ENCODE results near the gene ARHGAP26. TPM values are rescaled to one million over a fixed set of nuclear protein-coding genes. Genes with fewer than 3 reads are reported as not detected.
A peak's percentile ranks its signal among the peaks of the same experiment; 100 is the strongest.

Gene ARHGAP26
- total RNA-seq, 1 experiment from 2014 or later: 5.5 TPM

DNA sequence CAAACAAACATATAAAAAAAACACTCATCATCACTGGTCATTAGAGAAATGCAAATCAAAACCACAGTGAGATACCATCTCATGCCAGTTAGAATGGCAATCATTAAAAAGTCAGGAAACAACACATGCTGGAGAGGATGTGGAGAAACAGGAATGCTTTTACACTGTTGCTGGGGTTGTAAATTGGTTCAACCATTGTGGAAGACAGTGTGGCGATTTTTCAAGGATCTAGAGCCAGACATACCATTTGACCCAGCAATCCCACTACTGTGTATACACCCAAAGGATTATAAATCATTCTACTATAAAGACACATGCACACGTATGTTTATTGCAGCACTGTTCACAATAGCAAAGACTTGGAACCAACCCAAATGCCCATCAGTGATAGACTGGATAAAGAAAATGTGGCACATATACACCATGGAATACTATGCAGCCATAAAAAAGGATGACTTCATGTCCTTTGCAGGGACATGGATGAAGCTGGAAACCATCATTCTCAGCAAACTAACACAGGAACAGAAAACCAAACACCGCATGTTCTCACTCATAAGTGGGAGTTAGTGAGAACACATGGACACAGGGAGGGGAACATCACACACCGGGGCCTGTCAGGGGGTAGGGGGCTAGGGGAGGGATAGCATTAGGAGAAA, 433.3 kb downstream of the ARHGAP26 start:
- DNase-seq (ENCODE audit: low read depth): peak; percentile 70

DNA sequence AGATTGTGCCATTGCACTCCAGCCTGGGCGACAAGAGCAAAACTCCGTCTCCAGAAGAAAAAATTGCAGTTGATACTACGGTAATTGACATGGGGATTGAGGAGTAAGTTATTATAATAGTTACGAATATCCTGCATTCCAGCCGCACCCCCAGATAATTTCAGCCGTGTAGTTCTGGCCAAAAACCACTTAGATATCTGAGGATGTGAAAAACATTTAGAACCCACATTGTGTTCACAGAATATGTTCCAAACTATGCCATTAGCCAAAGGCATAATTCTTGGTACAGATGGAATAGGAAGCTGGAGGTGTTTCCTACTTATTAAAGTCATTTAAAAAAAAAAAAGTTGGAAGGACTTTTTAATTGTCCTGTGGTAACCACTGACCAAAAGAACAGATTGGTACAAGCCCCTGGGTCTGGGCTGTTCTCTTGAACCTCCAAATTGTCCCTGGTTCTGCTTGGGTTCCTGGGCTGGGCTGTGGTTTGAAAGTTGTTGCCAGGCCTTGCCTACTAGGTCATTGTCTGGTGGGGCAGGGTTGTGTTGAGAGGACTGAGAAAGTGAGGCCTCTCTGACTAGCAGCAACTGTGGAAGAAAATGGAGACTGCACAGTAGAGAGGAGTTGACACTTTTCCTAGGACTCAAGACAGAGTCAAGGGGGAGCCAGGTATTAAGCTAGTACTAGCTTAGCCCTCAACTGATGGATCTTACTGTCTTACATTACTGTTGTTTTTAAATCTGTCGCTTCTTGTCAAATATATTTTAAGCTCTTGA, 434.5 kb downstream of the ARHGAP26 start:
- DNase-seq (ENCODE audit: low read depth): peak; percentile 47

DNA sequence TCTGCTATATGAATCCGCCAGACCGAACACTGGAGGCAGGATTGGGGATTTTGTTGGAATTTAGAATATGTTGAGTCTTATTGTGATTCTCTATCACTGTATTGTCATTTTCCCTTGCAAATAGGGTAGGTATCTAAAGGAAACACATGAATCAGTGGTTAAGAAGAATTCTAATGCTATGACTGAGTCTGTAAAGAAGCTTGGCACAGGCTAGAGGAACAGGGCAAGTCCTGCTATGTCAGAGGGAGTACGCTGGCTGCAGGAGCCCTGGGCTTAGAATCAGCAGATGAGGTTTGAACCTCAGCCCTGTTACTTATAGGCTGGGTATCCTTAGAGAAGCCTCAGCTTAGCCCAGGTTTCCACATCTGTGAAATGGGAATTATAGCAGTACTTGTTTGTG, 435.2 kb downstream of the ARHGAP26 start:
- DNase-seq (ENCODE audit: low read depth): peak; percentile 92

DNA sequence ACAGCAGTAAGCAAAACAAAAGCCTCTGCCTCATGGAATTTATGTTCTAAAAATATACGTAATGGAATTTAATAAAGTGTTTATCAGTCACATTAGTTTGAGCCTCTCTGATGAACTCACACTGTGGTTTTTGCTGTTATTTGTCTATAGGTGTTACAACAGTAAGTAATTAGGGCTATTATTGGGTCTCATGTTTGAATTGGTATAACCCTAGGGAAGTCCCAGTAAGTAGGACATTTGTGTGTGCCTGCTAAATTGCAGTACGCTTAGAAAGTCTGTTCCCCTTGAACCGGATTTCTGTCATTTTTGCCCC, 435.7 kb downstream of the ARHGAP26 start:
- DNase-seq (ENCODE audit: low read depth): no peak

DNA sequence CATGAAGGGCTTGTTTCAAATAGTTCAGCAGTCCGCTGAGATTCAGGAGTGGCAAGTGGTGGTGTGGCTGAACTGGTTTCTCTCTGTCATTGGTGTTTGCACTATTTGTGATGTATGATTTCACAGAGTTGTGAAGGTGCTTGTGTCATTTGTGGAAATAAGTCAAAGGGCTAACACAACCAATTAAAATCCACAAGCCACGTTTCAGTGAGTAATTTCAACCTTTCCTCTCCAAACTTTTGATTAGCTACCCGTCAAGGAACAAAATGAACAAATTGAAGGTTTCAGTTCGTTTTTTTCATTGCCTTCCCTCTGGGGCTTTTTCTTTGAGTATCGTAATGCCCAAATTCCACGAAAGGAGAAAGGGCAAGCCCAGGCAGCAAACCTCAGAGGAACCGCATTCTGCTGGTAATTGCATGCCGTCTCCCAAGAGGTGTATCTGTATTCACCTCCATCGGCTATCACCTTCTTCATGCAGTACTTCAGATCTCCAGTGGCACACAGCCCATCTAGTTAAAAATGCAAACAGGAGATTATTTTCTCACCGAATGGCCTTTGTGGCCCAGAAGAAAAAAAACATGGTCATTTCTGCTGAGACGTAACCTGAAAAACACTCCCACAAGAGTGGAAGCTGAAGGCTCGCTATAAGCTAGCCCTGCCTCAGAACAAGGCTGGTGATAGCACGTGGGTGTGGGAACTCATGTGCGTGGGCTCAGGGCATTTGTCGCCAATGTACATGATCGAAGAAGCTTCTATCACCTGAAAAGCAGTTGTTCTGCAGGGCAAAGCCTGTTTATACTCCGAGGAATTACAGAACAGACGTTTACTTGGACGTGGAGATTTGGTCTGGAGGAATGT, 436.2 kb downstream of the ARHGAP26 start:
- DNase-seq (ENCODE audit: low read depth): no peak

DNA sequence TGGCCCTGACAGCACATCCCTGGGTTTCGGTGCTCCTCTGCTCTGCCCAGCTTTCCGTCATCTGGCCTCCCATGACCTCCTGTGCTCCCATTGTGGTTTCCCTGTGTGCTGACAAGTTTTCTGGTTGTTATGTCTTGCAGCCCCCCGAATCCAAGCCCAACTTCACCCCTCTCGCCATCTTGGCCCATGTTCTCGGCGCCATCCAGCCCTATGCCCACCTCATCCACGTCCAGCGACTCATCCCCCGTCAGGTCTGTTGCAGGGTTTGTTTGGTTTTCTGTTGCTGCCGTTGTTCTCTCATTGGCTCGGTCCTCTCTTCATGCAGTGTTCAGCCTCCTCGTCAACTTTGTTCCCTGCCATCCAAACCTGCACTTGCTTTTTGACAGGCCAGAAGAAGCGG, 436.9 kb downstream of the ARHGAP26 start:
- DNase-seq (ENCODE audit: low read depth): no peak

DNA sequence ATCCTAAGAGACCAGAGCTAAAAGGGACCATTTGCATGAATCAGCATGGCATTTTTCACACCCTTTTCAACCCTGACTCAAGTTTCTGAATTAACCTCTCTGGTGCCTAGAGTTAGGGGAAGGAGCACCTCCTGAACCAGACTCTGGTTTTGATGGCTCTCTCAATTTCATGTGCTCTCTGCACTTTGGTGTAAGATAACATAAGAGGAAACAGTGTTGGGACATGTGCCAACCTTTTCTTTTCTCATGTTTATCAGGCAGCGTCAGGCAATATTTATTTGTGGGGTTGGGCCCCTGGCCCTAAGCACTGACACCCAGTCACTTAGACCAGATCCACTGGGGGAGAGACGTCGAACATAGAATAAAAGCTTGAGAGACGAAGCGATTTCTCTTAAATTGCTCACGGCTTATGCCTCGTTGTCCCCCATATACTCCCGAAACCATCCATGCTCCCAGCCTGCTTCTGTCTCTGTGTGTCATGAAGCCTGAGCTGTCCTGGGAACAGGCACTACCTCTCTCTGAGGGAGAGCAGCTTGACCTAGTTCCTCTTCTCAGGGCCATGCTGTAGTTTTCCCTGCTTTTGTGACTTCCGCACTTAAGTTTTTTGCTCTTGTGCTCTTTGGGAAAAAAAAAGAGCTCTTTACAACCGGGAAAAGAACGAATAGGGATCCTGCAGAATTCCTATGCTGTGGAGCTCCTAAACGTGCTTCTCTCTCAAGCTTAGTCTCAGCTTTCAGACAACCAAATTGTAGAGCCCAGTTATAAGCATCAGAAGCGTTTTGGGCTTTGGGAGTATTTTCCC, 437.6 kb downstream of the ARHGAP26 start:
- DNase-seq (ENCODE audit: low read depth): no peak

DNA sequence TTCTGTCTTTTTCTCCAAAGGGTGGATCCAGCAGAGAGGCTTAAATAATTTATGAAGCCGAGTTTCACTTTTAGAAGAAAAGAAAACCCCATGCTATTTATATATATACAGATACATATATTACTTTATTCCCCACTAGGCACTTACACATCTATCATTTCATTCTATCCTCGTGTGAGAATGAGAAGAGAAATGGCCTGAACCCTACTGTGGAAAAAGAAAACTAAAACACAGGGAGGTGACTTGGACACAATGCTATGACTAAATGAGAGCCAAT, 438.1 kb downstream of the ARHGAP26 start:
- no peak for DNase-seq (ENCODE audit: low read depth)

DNA sequence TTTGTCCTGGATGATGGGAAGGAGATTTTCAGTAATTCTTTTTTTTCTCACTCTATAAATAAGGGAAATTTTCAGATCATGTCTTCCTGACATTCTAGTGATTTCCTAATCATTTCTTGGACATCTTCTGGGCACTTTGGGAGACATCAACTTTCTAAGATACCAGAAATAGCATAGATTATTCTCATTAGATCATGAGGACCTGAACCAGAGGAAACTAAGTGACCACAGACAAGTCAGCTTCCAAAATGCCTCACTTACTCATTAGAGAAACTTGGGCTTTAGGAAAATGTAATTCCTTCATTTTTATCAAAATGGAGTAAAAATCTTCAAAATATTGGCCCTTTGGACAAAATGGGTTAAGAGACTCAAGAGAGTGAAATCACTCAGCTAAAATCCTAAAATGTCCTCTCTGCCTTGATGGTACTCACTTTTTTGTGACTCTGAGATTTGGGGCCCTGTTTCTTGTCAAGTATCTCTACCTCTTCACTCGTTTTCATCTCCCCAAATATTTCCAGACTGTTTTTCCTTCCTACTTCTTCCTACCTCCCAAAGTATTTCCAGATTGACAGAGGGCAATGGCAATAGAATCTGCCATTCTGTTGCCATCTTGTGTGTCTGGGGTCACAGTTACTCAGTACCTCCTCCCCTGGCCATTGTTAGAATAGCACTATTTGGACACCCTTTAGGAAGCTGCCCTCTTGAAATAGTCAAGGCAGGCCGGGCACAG, 438.8 kb downstream of the ARHGAP26 start:
- no peak for DNase-seq (ENCODE audit: low read depth)

DNA sequence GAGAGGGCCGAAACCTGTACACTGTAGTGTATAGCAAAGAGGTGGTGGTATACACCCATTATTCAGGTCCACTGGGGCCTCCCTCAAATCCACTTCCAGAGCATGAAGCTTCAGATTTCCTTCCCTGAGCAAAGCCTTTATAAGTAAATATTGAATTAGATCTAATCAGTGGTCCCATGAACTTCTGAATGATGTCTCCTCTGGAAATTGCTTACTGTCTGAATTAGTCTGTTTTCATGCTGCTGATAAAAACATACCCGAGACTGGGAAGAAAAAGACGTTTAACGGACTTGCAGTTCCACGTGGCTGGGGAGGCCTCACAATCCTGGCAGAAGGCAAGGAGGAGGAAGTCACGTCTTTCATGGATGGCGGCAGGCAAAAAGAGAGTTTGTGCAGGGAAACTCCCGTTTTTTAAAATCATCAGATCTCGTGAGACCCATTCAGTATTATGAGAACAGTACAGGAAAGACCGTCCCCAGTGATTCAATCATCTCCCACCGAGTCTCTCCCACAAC, 439.8 kb downstream of the ARHGAP26 start:
- DNase-seq (ENCODE audit: low read depth): no peak

DNA sequence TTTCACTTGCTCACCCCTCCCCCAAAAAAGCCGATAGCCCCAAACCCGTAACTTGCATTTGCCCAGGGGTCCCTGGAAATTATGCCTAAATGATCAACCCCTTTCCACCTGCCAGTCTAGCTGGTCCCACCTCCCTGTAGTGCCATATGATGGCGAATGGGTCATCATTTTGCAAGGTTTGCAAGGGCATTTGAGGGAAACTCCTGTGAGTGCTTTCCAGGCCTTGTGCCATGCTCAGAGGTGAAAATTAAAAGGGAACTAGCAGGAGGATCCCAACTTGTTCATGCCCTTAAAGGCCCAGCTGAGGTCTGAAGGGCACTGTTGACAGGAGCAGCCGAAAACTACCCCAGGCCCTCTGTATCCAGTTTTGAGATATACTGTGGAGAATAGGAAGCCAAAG, 440.4 kb downstream of the ARHGAP26 start:
- no peak for DNase-seq (ENCODE audit: low read depth)

DNA sequence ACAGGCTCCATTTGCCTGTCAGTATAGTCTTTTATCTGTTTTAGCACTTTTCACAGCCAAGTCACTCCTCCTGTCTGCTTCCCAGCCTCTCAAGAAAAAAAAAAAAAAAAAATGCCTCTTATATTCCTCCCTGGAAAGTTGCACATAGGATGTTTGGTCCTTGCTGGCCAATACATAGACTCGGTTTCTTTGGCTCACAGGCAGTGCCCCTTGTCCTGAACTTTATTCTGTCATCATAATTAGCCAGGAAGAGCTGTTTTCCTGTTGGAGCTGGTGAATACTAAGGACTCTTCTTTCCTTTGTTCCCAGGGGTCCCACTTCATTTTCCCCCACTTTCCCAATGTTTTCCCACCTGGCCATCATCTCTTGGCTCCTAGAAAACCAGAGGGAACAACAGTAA, 442.1 kb downstream of the ARHGAP26 start:
- no peak for DNase-seq (ENCODE audit: low read depth)

DNA sequence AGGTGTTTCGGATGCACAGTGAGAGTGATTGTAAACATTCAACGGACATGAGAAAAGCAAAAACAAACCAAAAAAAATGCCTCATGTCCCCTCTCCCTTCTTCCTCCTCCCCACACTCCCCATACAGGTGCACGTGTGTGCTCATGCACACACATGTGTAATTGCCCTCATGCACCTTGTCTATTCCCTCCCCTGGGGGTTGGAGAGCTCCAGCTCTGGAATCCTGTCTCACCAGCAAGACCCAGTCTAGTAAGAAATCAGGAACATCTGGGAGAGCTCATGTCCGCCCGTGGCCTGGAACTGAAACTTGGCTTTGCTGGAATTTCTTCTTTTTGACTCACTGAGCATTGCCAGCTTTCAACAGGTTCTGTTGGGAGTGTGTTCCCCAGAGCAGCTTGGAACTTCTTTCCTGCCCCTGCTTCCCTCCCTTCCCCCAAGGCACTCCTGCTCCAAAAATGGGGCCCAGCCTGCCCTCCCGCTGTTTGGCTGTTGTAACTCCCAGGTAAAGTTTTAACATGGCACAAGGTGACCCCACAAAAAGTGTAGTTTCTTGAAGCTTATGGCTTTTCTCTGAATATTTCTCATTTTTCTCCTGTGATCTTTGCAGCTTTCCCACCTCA, 443.2 kb downstream of the ARHGAP26 start:
- no peak for DNase-seq (ENCODE audit: low read depth)

DNA sequence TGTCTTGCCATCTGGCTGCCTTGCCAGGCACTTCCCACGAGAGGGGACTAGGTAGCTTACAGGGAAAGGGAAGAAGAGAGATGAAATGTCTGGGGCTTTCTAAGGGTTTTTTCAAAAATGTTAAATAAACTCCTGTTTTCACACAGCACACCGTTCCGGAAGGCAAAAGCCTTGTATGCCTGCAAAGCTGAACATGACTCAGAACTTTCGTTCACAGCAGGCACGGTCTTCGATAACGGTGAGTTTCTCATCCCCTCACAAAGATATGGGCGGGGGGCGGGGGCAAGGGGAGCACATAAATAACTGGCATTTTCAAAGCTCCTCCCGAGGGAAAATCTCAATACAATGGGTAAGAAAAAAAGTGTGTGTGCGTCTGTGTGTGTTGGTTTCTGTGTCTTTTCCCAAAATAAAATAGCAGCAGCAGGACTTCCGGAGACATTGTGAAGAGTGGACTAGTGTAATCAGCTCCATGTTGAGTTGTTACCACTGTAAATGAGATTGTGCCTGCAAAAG, 443.7 kb downstream of the ARHGAP26 start:
- no peak for DNase-seq (ENCODE audit: low read depth)

DNA sequence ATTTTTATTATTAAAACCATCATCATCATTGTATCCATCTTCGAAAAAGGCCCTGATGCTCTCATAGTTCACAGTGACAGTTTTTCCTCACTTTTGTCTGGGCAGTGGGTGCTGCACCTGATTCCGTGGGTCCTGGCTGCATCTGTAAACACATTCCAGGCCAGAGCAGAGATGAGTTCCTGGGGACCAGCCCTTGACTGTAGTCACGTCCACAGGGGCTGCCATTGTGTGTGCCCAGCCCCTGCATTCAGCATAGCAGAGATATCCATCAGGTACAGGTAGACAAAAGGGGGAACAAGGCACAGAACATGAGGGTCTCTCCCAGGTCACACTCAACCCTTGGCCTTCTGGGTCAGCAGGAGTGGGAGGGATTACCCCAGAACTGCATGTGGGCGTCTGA, 444.3 kb downstream of the ARHGAP26 start:
- no peak for DNase-seq (ENCODE audit: low read depth)

DNA sequence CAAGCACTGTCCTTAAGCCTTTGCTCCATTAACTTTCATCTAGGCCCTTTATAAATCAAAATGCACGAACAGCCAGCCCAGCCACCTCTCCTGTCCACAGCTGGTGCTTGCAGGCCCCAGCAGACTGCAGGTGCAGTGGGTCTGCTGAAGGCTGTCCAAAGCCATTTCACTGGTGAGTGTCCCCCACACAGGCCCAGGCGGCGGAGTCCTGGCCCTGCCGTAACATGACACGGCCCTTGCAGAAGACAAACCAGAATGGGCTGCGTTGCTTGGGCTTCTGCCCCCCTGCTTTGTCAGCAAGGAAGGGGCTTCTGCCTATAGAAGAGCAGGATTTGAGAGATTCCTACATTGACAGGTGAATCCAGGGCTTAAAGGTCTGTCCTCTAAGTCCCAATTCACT, 444.7 kb downstream of the ARHGAP26 start:
- DNase-seq (ENCODE audit: low read depth): no peak

DNA sequence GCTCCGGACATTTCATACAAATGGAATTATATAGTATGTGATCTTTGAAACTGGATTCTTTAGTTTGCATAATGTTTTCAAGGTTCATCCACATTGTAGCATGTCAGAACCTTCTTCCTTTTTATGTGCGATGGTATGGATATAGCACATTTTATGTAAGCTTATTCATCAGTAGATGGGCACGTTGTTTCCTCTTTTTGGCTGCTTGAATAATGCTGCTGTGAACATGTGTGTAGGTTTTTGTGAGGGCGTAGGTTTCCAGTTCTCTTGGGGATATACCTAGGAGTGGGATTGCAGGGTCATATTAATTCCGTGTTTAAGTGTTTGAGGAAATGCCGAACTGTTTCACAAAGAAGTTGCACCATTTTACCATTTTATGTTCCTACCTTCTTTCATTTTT, 445.5 kb downstream of the ARHGAP26 start:
- DNase-seq (ENCODE audit: low read depth): no peak

DNA sequence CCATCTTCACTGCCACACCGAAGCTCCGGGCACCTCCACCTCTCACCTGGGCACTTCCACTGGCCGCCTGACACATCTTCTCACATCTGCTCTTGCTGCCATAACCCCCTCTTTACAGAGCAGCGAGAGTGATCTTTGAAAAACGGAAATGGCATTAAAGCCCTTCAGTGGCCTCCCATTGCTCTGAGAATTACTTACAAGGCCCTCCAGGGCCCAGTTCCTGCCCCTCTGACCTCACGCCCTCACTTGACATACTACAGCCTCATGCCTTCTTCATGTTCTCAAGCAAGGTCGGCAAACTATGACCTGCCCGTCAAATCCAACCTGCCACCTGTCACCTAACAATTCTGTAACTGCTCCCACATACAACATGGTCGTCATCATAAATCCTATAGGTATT, 446.0 kb downstream of the ARHGAP26 start:
- no peak for DNase-seq (ENCODE audit: low read depth)

DNA sequence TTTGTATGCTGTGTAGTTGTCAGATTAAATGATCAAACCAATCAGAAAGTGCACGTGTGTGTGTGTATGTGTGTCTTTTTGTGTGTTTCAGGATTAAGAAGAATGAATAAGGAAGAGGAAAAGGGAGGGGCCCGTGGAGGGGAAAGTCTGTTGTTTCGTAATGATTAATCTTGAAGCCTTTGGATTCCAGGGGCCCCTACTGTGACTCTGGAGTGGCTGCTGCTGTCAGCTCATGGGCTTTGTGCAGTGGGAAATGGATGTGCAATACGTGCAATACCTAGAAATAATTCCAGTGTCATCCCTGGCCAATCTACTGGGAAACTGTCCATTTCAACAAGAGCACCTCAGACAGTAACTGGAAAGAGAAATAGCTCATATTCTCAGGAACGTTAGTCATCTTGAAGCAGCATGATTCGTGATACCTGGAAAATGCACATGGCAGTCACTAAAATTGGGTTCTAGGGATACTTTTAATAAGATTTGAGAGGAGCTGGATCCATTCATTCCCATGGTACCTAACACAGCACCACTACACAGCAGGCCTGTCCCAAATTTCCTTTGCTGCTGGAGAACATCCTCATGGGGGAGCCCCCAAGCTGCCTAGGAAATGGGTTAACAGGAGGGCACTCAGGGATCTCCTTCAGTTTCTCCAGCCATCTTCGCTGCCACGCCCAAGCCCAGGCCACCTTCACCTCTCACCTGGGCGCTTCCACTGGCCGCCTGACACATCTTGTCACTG, 447.1 kb downstream of the ARHGAP26 start:
- no peak for DNase-seq (ENCODE audit: low read depth)

DNA sequence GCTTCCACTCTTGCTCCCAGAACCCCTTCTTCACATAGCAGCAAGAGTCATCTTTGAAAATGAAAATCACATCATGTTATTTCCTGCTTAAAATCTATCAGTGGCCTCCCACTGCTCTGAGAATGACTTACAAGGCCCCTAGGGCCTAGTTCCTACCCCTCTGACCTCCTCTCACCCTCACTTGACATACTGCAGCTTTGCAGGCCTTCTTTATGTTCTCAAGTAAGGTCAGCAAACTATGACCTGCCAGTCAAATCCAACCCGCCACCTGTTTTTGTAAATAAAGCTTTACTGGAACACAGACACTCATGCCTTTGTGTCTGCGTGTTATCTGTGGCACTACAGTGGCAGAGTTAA, 447.6 kb downstream of the ARHGAP26 start:
- no peak for DNase-seq (ENCODE audit: low read depth)
